Vagina (tissue), 2 donors: ENCODE results near the gene ZMAT5. TPM values are rescaled to one million over a fixed set of nuclear protein-coding genes. Genes with fewer than 3 reads are reported as not detected.

Experiments
- DNase-seq, 2 donors: peaks; one replicate each; pipeline ENCODE4 v3.0.0-alpha.2; 2017; ENCODE audit errors: extremely low spot score in 2 of 2
- H3K27ac ChIP-seq: fragments of 200-600 bp; sonication (generic); one replicate; pipeline ENCODE4 v1.5.1; 2019
- H3K27me3 ChIP-seq: fragments of 200-600 bp; sonication (generic); one replicate; pipeline ENCODE4 v1.5.1; 2019
- H3K36me3 ChIP-seq, 2 donors: fragments of 200-600 bp; sonication (generic); one replicate each; pipeline ENCODE4 v1.5.1; 2017 to 2019
- H3K4me1 ChIP-seq: fragments of 200-600 bp; sonication (generic); one replicate; pipeline ENCODE4 v1.5.1; 2019
- H3K4me3 ChIP-seq, 2 donors: fragments of 200-600 bp; sonication (generic); 1 replicate in 1 of 2; 2 replicates in 1 of 2; pipeline ENCODE4 v1.5.1; 2016 to 2019
- H3K9me3 ChIP-seq: fragments of 200-600 bp; sonication (generic); one replicate; pipeline ENCODE4 v1.5.1; 2019
- CTCF ChIP-seq, 3 experiments: fragments of 450-650 bp in 2 of 3; fragments of 200-600 bp in 1 of 3; sonication (generic) in 1 of 3; IDR thresholded peaks; one replicate each; pipeline ENCODE4 v1.5.1; 2017 to 2019; ENCODE audit warnings: antibody characterized with exemption in 3 of 3, mild to moderate bottlenecking in 2 of 3, moderate library complexity in 2 of 3
- POLR2A ChIP-seq, 2 donors: fragments of 450-650 bp; IDR thresholded peaks; one replicate each; pipeline ENCODE4 v1.6.1; 2017; ENCODE audit warnings: antibody characterized with exemption in 2 of 2, mild to moderate bottlenecking in 2 of 2, moderate library complexity in 2 of 2
- POLR2AphosphoS5 ChIP-seq, 2 donors: sonication (generic); formaldehyde crosslinking; IDR thresholded peaks; one replicate each; pipeline ENCODE4 v1.9.0; 2017; ENCODE audit warnings: antibody characterized with exemption in 2 of 2, mild to moderate bottlenecking in 2 of 2, low read depth in 1 of 2; ENCODE audit not compliant: insufficient read depth in 1 of 2
- intact Hi-C: fragments of 100-400 bp; cut with DNase I; formaldehyde crosslinking; loops from one replicate; pipeline ENCODE4 v1.15.1; 2023
- total RNA-seq: library from RNA; depleted of rRNA; stranded (reverse); fragments of >200 nt; gene quantifications from one replicate; pipeline ENCODE4 v1.2.3, GENCODE V29; 2016

ZMAT5 gene
- total RNA-seq, 1 donor from 2014 or later: 22.6 TPM

- no peak overlapping the region for H3K4me3 ChIP-seq
- peaks cover 5 to 22% of the 10 kb centered on the region in 2 donors for H3K36me3 ChIP-seq
- no peak overlapping the region for H3K27ac ChIP-seq
- intact Hi-C loops: no loop called here
- TF ChIP-seq POLR2A (IDR thresholded peaks at IDR 0.05) (no peak), POLR2AphosphoS5 (IDR thresholded peaks at IDR 0.05; ENCODE audit: insufficient read depth in 1 of 2, low read depth in 1 of 2) (no peak), CTCF (IDR thresholded peaks at IDR 0.05) (no peak)
- peaks cover 22% of the 10 kb centered on the region for H3K4me1 ChIP-seq
- H3K27me3 ChIP-seq: no peaks in the 10 kb centered on the region
- DNase-seq: no peak
- no peaks in the 10 kb centered on the region for H3K9me3 ChIP-seq
Observed at GRCh38 chr22:29772170-29772641, 5.4 kb upstream of the ZMAT5 start.

- H3K9me3 ChIP-seq: no peaks in the 10 kb centered on the region
- DNase-seq: no peak
- H3K27ac ChIP-seq: no peak overlapping the region
- H3K27me3 ChIP-seq: no peaks in the 10 kb centered on the region
- intact Hi-C loops: loop anchor here (10.0 kb wide), 1 partner anchor 65 kb away; the partner anchor contains the start of gene ASCC2
- H3K36me3 ChIP-seq: peaks cover 5 to 22% of the 10 kb centered on the region in 2 donors
- H3K4me3 ChIP-seq: no peak overlapping the region
- TF ChIP-seq POLR2A (IDR thresholded peaks at IDR 0.05) (no peak), CTCF (IDR thresholded peaks at IDR 0.05) (no peak), POLR2AphosphoS5 (IDR thresholded peaks at IDR 0.05; ENCODE audit: insufficient read depth in 1 of 2, low read depth in 1 of 2) (no peak)
- H3K4me1 ChIP-seq: peaks cover 35% of the 10 kb centered on the region
Observed at GRCh38 chr22:29769723-29770321, 3.0 kb upstream of the ZMAT5 start.

- peaks cover 35% of the 10 kb centered on the region for H3K4me1 ChIP-seq
- intact Hi-C loops: loop anchor here (10.0 kb wide), 1 partner anchor 67 kb away; the partner anchor contains the start of gene ASCC2
- no peak for DNase-seq
- peak overlapping the region; percentile 72 to 77 for H3K4me3 ChIP-seq
- H3K9me3 ChIP-seq: no peaks in the 10 kb centered on the region
- no peak overlapping the region for H3K27ac ChIP-seq
- peaks cover 5 to 22% of the 10 kb centered on the region in 2 donors for H3K36me3 ChIP-seq
- TF ChIP-seq CTCF (IDR thresholded peaks at IDR 0.05): no peak
- no peak for TF ChIP-seq POLR2AphosphoS5 (IDR thresholded peaks at IDR 0.05; ENCODE audit: insufficient read depth in 1 of 2, low read depth in 1 of 2)
- no peak for TF ChIP-seq POLR2A (IDR thresholded peaks at IDR 0.05)
- H3K27me3 ChIP-seq: no peaks in the 10 kb centered on the region
Observed at GRCh38 chr22:29768052-29768693, 1.4 kb upstream of the ZMAT5 start.

- no peaks in the 10 kb centered on the region for H3K27me3 ChIP-seq
- H3K27ac ChIP-seq: peak within 1 kb of the TSS; percentile 79
- TF ChIP-seq CTCF (IDR thresholded peaks at IDR 0.05) (no peak), POLR2A (IDR thresholded peaks at IDR 0.05) (peak in 1 of 2 donors; percentile 39), POLR2AphosphoS5 (IDR thresholded peaks at IDR 0.05; ENCODE audit: insufficient read depth in 1 of 2, low read depth in 1 of 2) (peak; percentile 92)
- H3K4me3 ChIP-seq: peak within 1 kb of the TSS; percentile 72 to 77
- intact Hi-C loops: loop anchor here (10.0 kb wide), 1 partner anchor 67 kb away; the partner anchor contains the start of gene ASCC2
- H3K4me1 ChIP-seq: peaks cover 35% of the 10 kb centered on the region
- no peaks in the 10 kb centered on the region for H3K9me3 ChIP-seq
- no peak for DNase-seq
- H3K36me3 ChIP-seq: peaks cover 5 to 22% of the 10 kb centered on the region in 2 donors
Observed at GRCh38 chr22:29767171-29768051, 604 bp upstream of the ZMAT5 start, which contains the start of gene UQCR10. UQCR10 (plus strand) TSS chr22:29767369; CDS start chr22:29767399, 30 bp downstream.
